H1 (cell line): ENCODE measurements around the gene MEP1B. TPM values are rescaled to one million over a fixed set of nuclear protein-coding genes. Genes with fewer than 3 reads are reported as not detected.

Source experiments
- CTCF ChIA-PET: fragments of 300-600 bp; sonication (Branson Sonifier 250); formaldehyde crosslinking; loops from one replicate; lab custom pipeline; 2021; ENCODE audit not compliant: partially characterized antibody; lab: Charles Lee
- POLR2A ChIA-PET: fragments of 300-600 bp; sonication (Branson Sonifier 250); formaldehyde crosslinking; loops from one replicate; lab custom pipeline; 2021; ENCODE audit warnings: inconsistent platforms; ENCODE audit not compliant: partially characterized antibody; lab: Charles Lee
- DNase-seq, 2 experiments: peaks; one replicate each; pipeline versions ENCODE4 v3.0.0 to v3.0.0-alpha.2; 2010 to 2022; ENCODE audit warnings: low spot score in 2 of 2, low read depth in 1 of 2, mixed read lengths in 1 of 2
- FAIRE-seq: peaks from 2 replicates; lab custom pipeline; 2011; peaks lifted over from hg19 to GRCh38; lab: Jason Lieb, UNC
- H2AFZ ChIP-seq: 2 replicates; pipeline ENCODE4 v1.8.1; 2012; ENCODE audit warnings: low read length, inconsistent platforms
- H2AK5ac ChIP-seq: 2 replicates; pipeline ENCODE4 v1.6.1; 2013; ENCODE audit warnings: low read depth, low read length
- H2BK120ac ChIP-seq: replicated peaks from 2 replicates; pipeline ENCODE3; 2013; ENCODE audit warnings: low read depth, low read length, inconsistent platforms
- H2BK12ac ChIP-seq: 2 replicates; pipeline ENCODE4 v1.6.1; 2013; ENCODE audit warnings: low read depth, low read length
- H2BK15ac ChIP-seq: 2 replicates; pipeline ENCODE4 v1.6.1; 2013; ENCODE audit warnings: low read length
- H2BK20ac ChIP-seq: 2 replicates; pipeline ENCODE4 v1.6.1; 2013; ENCODE audit warnings: low read length
- H2BK5ac ChIP-seq: 2 replicates; pipeline ENCODE4 v1.6.1; 2013; ENCODE audit warnings: low read depth, low read length
- H3K14ac ChIP-seq: 2 replicates; pipeline ENCODE4 v1.6.1; 2013; ENCODE audit warnings: inconsistent platforms; ENCODE audit not compliant: insufficient read length
- H3K18ac ChIP-seq: 2 replicates; pipeline ENCODE4 v1.6.1; 2013; ENCODE audit warnings: low read length; ENCODE audit errors: extremely low read depth
- H3K23ac ChIP-seq: 2 replicates; pipeline ENCODE4 v1.6.1; 2013; ENCODE audit warnings: inconsistent platforms; ENCODE audit not compliant: insufficient read length
- H3K23me2 ChIP-seq: 2 replicates; pipeline ENCODE4 v1.6.1; 2013; ENCODE audit warnings: low read depth, low read length
- H3K27ac ChIP-seq: 2 replicates; pipeline ENCODE4 v1.6.1; 2011; ENCODE audit warnings: low read depth, low read length, inconsistent platforms
- H3K27me3 ChIP-seq, 4 experiments: replicated peaks in 1 of 4; 1 replicate in 1 of 4; 2 replicates in 3 of 4; pipeline versions ENCODE4 v1.6.1 to v1.8.1; 2011 to 2013; ENCODE audit warnings: low read length in 3 of 4, mild to moderate bottlenecking in 3 of 4, inconsistent platforms in 2 of 4, mixed read lengths in 2 of 4, moderate library complexity in 1 of 4; ENCODE audit not compliant: control insufficient read depth in 3 of 4, insufficient read depth in 3 of 4; ENCODE audit errors: extremely low read depth in 1 of 4
- H3K36me3 ChIP-seq, 4 experiments: 2 replicates each; pipeline versions ENCODE4 v1.6.1 to v1.8.1; 2011 to 2013; ENCODE audit warnings: mild to moderate bottlenecking in 4 of 4, low read length in 3 of 4, moderate library complexity in 2 of 4, control low read depth in 1 of 4, inconsistent platforms in 1 of 4; ENCODE audit not compliant: insufficient read depth in 4 of 4, control insufficient read depth in 2 of 4
- H3K4ac ChIP-seq: replicated peaks from 2 replicates; pipeline ENCODE3; 2013; ENCODE audit warnings: low read length, low read depth, mixed read lengths, inconsistent platforms; ENCODE audit not compliant: insufficient read length
- H3K4me1 ChIP-seq, 4 experiments: replicated peaks in 1 of 4; 1 replicate in 1 of 4; 2 replicates in 3 of 4; pipeline versions ENCODE4 v1.6.1 to v1.8.1; 2011 to 2013; ENCODE audit warnings: low read length in 3 of 4, inconsistent platforms in 2 of 4, mixed read lengths in 1 of 4; ENCODE audit not compliant: insufficient read depth in 4 of 4, control insufficient read depth in 3 of 4
- H3K4me2 ChIP-seq, 2 experiments: 2 replicates each; pipeline versions ENCODE4 v1.6.1 to v1.8.1; 2011 to 2013; ENCODE audit warnings: low read depth in 2 of 2, low read length in 2 of 2, control low read depth in 1 of 2, inconsistent platforms in 1 of 2, mild to moderate bottlenecking in 1 of 2; ENCODE audit not compliant: insufficient read depth in 1 of 2
- H3K4me3 ChIP-seq, 4 experiments: fragments of 200-600, 300-600 bp in 1 of 4; sonication (generic), shearing (Covaris generic), sonication (Bioruptor Twin) in 1 of 4; 2 replicates each; pipeline versions ENCODE4 v1.5.1 to v1.8.1; 2011 to 2016; ENCODE audit warnings: low read length in 4 of 4, low read depth in 3 of 4, control low read depth in 2 of 4, inconsistent platforms in 2 of 4, mild to moderate bottlenecking in 2 of 4, mixed read lengths in 1 of 4, moderate library complexity in 1 of 4; ENCODE audit not compliant: insufficient read depth in 2 of 4; ENCODE audit errors: extremely low read depth in 1 of 4
- H3K56ac ChIP-seq: replicated peaks from 2 replicates; pipeline ENCODE3; 2013; ENCODE audit warnings: low read depth, mild to moderate bottlenecking, mixed read lengths, low read length, inconsistent platforms; ENCODE audit not compliant: insufficient read length
- H3K79me1 ChIP-seq: 2 replicates; pipeline ENCODE4 v1.6.1; 2013; ENCODE audit warnings: low read depth, low read length, control low read depth
- H3K79me2 ChIP-seq, 2 experiments: 2 replicates each; pipeline versions ENCODE4 v1.6.1 to v1.8.1; 2012 to 2013; ENCODE audit warnings: low read length in 2 of 2, mild to moderate bottlenecking in 2 of 2, inconsistent platforms in 1 of 2; ENCODE audit not compliant: insufficient read depth in 2 of 2, control insufficient read depth in 1 of 2
- H3K9ac ChIP-seq, 4 experiments: replicated peaks in 1 of 4; 1 replicate in 1 of 4; 2 replicates in 3 of 4; pipeline versions ENCODE4 v1.6.1 to v1.8.1; 2011 to 2013; ENCODE audit warnings: low read depth in 3 of 4, low read length in 3 of 4, control low read depth in 2 of 4, mild to moderate bottlenecking in 2 of 4, moderate library complexity in 2 of 4, inconsistent platforms in 1 of 4; ENCODE audit errors: extremely low read depth in 1 of 4
- H3K9me3 ChIP-seq, 2 experiments: 2 replicates each; pipeline versions ENCODE4 v1.6.1 to v1.8.1; 2012 to 2013; ENCODE audit warnings: mild to moderate bottlenecking in 2 of 2, moderate library complexity in 2 of 2, control low read depth in 1 of 2, inconsistent platforms in 1 of 2, low read depth in 1 of 2, low read length in 1 of 2, mixed read lengths in 1 of 2; ENCODE audit not compliant: insufficient read depth in 2 of 2
- H4K20me1 ChIP-seq, 2 experiments: replicated peaks in 1 of 2; 2 replicates each; pipeline versions ENCODE3 to v1.8.1; 2011 to 2013; ENCODE audit warnings: inconsistent platforms in 2 of 2, low read length in 2 of 2, mild to moderate bottlenecking in 1 of 2; ENCODE audit not compliant: insufficient read depth in 2 of 2, control insufficient read depth in 1 of 2
- H4K5ac ChIP-seq: 2 replicates; pipeline ENCODE4 v1.6.1; 2013; ENCODE audit warnings: low read length, low read depth, mixed read lengths, inconsistent platforms; ENCODE audit not compliant: insufficient read length
- H4K8ac ChIP-seq: 2 replicates; pipeline ENCODE4 v1.8.0; 2013; ENCODE audit warnings: mild to moderate bottlenecking, moderate library complexity, low read length, inconsistent platforms; ENCODE audit not compliant: insufficient read depth; ENCODE audit errors: extremely low read depth
- H4K91ac ChIP-seq: replicated peaks from 2 replicates; pipeline ENCODE3; 2013; ENCODE audit warnings: low read length, mixed read lengths, inconsistent platforms; ENCODE audit not compliant: insufficient read length
- BACH1 ChIP-seq: IDR thresholded peaks from 2 replicates; pipeline ENCODE4 v1.6.1; 2012; ENCODE audit warnings: low read length, improper control_type of control experiment
- WGBS, 2 experiments: shearing (Covaris generic) in 1 of 2; methylation state at CpG; one replicate each; pipeline versions ENCODE4 v1.1.6 to v1.1.7; 2013 to 2015; ENCODE audit warnings: low lambda C conversion rate in 2 of 2, mixed read lengths in 2 of 2, inconsistent platforms in 1 of 2, low coverage in 1 of 2, missing lambda C conversion rate in 1 of 2; ENCODE audit not compliant: insufficient replicate concordance in 2 of 2, insufficient coverage in 1 of 2, insufficient read length in 1 of 2; ENCODE audit errors: extremely low coverage in 1 of 2, missing lambda C conversion rate in 1 of 2; 5-methylcytosine and 5-hydroxymethylcytosine counted together
- polyA plus RNA-seq, 7 experiments: library from polyadenylated mRNA; depleted of rRNA in 3 of 7; stranded (reverse) in 5 of 7; unstranded in 2 of 7; fragments of >200 nt in 5 of 7; fragments of 200-250 nt in 2 of 7; gene quantifications; 1 replicate in 5 of 7; 2 replicates in 1 of 7; 4 replicates in 1 of 7; pipeline versions ENCODE4 v1.2.1 to v1.2.3, GENCODE V29; 2011 to 2013; ENCODE audit warnings: missing spikeins in 2 of 7, mixed read lengths in 2 of 7
- total RNA-seq: library from RNA; stranded (reverse); fragmentation: NEBNext Ultra II Directional; extraction: Animal tissue kit (Norgen Biotek cat#: 25700); gene quantifications from 2 replicates; pipeline ENCODE4 v1.2.1, GENCODE V29; 2021
- TF ChIP-seq, protein P1 (sequence below): IDR thresholded peaks from 2 replicates; pipeline ENCODE4 v1.6.1; 2012; ENCODE audit warnings: inconsistent platforms

Gene MEP1B
- total and polyA plus RNA-seq, 2 of the 8 experiments (the other 6 are each of a cell fraction or from before 2014, with no cell fraction given): not detected

DNA sequence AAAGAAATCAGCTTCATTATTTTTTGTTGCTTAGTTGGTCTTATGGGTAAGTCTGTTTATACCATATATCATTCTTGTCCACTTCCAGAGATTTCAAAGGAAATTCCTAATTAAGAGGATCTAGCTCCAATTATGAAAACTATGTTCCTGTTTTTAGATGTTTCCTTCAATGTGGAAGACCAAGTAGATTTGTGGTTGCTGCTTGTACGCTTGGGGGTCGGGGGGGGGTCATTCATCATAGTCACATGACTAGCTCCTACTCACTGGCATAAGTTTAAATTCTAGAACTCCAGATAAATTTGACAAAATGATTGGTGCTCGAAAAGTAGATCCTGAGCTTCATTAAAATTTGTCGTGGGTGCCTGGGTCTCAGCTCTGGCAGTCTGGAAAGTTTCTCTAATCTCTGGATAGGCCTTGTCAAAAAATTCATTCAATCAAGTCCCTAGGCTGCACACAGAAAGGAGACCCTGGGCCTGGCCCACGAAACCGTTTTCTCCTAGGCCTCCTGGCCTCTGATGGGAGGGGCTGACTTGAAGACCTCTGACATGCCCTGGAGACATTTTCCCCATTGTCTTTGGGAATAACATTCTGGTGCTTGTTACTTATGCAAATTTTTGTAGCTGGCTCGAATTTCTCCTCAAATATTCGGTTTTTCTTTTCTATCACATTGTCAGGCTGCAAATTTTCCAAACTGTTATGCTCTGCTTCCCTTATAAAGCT lies 62.5 kb downstream of the MEP1B start:
- no peak for DNase-seq
- Histone ChIP-seq H3K23ac (no peak overlapping the region), H3K4ac (no peak overlapping the region), H3K4me2 (no peak overlapping the region), H4K20me1 (no peaks in the 10 kb centered on the region), H3K14ac (no peak overlapping the region), H3K23me2 (no peaks in the 10 kb centered on the region), H3K56ac (no peak overlapping the region), H3K36me3 (no peaks in the 10 kb centered on the region; a peak in 1 of 8 replicates), H3K9me3 (no peaks in the 10 kb centered on the region), H2BK20ac (no peak overlapping the region), H2BK15ac (no peak overlapping the region), H3K9ac (no peak overlapping the region), H3K27ac (no peak overlapping the region), H2BK12ac (no peak overlapping the region), H4K91ac (no peak overlapping the region), H2AK5ac (no peak overlapping the region), H3K4me3 (no peak overlapping the region), H3K79me2 (no peaks in the 10 kb centered on the region), H4K8ac (no peak overlapping the region), H3K18ac (no peak overlapping the region), H4K5ac (no peak overlapping the region), H2AFZ (no peak overlapping the region), H2BK120ac (no peak overlapping the region), H3K79me1 (no peaks in the 10 kb centered on the region), H2BK5ac (no peak overlapping the region), H3K4me1 (peaks cover 0 to 7% (median 0%) of the 10 kb centered on the region in 4 experiments; a peak in 2 of 7 replicates), H3K27me3 (no peaks in the 10 kb centered on the region; a peak in 1 of 7 replicates)
- 80% methylated on average over 8 of the region's 8 CpGs; no CpG with 5 or more reads in 1 of the 2 experiments for WGBS, 2 experiments
- ChIA-PET CTCF (interaction anchor here (0.5 to 2.1 kb wide), 8 partner anchors 10 to 300 kb away, joined by 3 to 9 read pairs (median 4); no protein-coding TSS in a partner anchor), POLR2A (interaction anchor here (0.6 kb wide), 1 partner anchor 988 kb away, joined by 3 read pairs; no protein-coding TSS in a partner anchor)
- FAIRE-seq: no peak
- TF ChIP-seq BACH1: no peak
- TF ChIP-seq, protein P1, sequence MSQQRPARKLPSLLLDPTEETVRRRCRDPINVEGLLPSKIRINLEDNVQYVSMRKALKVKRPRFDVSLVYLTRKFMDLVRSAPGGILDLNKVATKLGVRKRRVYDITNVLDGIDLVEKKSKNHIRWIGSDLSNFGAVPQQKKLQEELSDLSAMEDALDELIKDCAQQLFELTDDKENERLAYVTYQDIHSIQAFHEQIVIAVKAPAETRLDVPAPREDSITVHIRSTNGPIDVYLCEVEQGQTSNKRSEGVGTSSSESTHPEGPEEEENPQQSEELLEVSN: no peak
